Endothelial cell of umbilical vein (primary cell): ENCODE measurements around the gene VIPR2. TPM values are rescaled to one million over a fixed set of nuclear protein-coding genes. Genes with fewer than 3 reads are reported as not detected.

Source experiments
- BruUV-seq: library from RNA; stranded (reverse); fragments of 400-500 nt; replicated peaks from 2 replicates; lab custom pipeline; 2021; lab: Mats Ljungman, UMichigan
- CTCF ChIA-PET: fragments of 300-600, 350-600 bp; sonication (Branson Sonifier 250); formaldehyde crosslinking; loops from one replicate; lab custom pipeline; 2021; ENCODE audit warnings: antibody characterized with exemption, inconsistent platforms; lab: Charles Lee
- POLR2A ChIA-PET: fragments of 300-600, 350-600 bp; sonication (Branson Sonifier 250); formaldehyde crosslinking; loops from one replicate; lab custom pipeline; 2021; ENCODE audit warnings: antibody characterized with exemption, inconsistent platforms; lab: Charles Lee
- DNase-seq: peaks from one replicate; pipeline ENCODE4 v3.0.0-alpha.2; 2011; ENCODE audit warnings: low read depth, low spot score
- FAIRE-seq: peaks from 2 replicates; lab custom pipeline; 2011; peaks lifted over from hg19 to GRCh38; lab: Jason Lieb, UNC
- H2AFZ ChIP-seq: 2 replicates; pipeline ENCODE4 v1.6.0; 2012; ENCODE audit warnings: low read depth, low read length, control low read depth, inconsistent platforms
- H3K27ac ChIP-seq: 2 replicates; pipeline ENCODE4 v1.5.1; 2011; ENCODE audit warnings: low read depth, mild to moderate bottlenecking, control low read depth, low read length, moderate library complexity; ENCODE audit not compliant: insufficient read depth
- H3K27me3 ChIP-seq, 2 experiments: 2 replicates each; pipeline versions ENCODE4 v1.6.0 to v1.6.1; 2011; ENCODE audit warnings: low read length in 2 of 2, mixed read lengths in 1 of 2; ENCODE audit not compliant: control insufficient read depth in 2 of 2, insufficient read depth in 2 of 2
- H3K36me3 ChIP-seq, 2 experiments: 2 replicates in 1 of 2; 3 replicates in 1 of 2; pipeline ENCODE4 v1.5.1; 2011; ENCODE audit warnings: low read length in 2 of 2, mild to moderate bottlenecking in 1 of 2, moderate library complexity in 1 of 2; ENCODE audit not compliant: control insufficient read depth in 2 of 2, insufficient read depth in 2 of 2; ENCODE audit errors: extremely low read depth in 1 of 2
- H3K4me1 ChIP-seq: 3 replicates; pipeline ENCODE4 v1.5.1; 2011; ENCODE audit warnings: mild to moderate bottlenecking, low read length; ENCODE audit not compliant: control insufficient read depth, insufficient read depth; ENCODE audit errors: extremely low read depth
- H3K4me2 ChIP-seq: 2 replicates; pipeline ENCODE4 v1.6.1; 2011; ENCODE audit warnings: low read length, control low read depth, mixed read lengths; ENCODE audit not compliant: insufficient read depth
- H3K4me3 ChIP-seq, 3 experiments: fragments of 200-600 bp in 1 of 3; sonication (generic), shearing (Covaris generic) in 1 of 3; replicated peaks in 1 of 3; 2 replicates each; pipeline ENCODE4 v1.5.1; 2011 to 2016; ENCODE audit warnings: control low read depth in 3 of 3, low read length in 3 of 3, mild to moderate bottlenecking in 2 of 3, inconsistent platforms in 1 of 3, low read depth in 1 of 3, moderate library complexity in 1 of 3; ENCODE audit not compliant: insufficient read depth in 1 of 3
- H3K79me2 ChIP-seq: 2 replicates; pipeline ENCODE4 v1.6.0; 2012; ENCODE audit warnings: low read length, inconsistent platforms; ENCODE audit not compliant: control insufficient read depth, insufficient read depth
- H3K9ac ChIP-seq: replicated peaks from 2 replicates; pipeline ENCODE3; 2011; ENCODE audit warnings: low read length, control low read depth; ENCODE audit not compliant: insufficient read depth; ENCODE audit errors: extremely low read depth
- H3K9me1 ChIP-seq: replicated peaks from 3 replicates; pipeline ENCODE4 v1.6.0; 2011; ENCODE audit warnings: mild to moderate bottlenecking, low read length; ENCODE audit not compliant: control insufficient read depth, insufficient read depth; ENCODE audit errors: extremely low read depth
- H3K9me3 ChIP-seq: replicated peaks from 2 replicates; pipeline ENCODE4 v1.5.1; 2012; ENCODE audit warnings: low read length, inconsistent platforms; ENCODE audit not compliant: control insufficient read depth, insufficient read depth
- H4K20me1 ChIP-seq: replicated peaks from 2 replicates; pipeline ENCODE3; 2011; ENCODE audit warnings: mild to moderate bottlenecking, low read length; ENCODE audit not compliant: control insufficient read depth, insufficient read depth; ENCODE audit errors: extremely low read depth
- CTCF ChIP-seq, 2 donors: IDR thresholded peaks; 1 replicate in 1 of 2; 2 replicates in 1 of 2; pipeline ENCODE4 v1.5.1; 2011; ENCODE audit warnings: low read length in 2 of 2, mild to moderate bottlenecking in 2 of 2, moderate library complexity in 2 of 2, control low read depth in 1 of 2, inconsistent platforms in 1 of 2, low read depth in 1 of 2; ENCODE audit not compliant: insufficient read depth in 1 of 2; ENCODE audit errors: extremely low read depth in 1 of 2
- FOS ChIP-seq: IDR thresholded peaks from 2 replicates; pipeline ENCODE4 v1.6.1; 2011; ENCODE audit warnings: mild to moderate bottlenecking, low read length, moderate library complexity, borderline replicate concordance; ENCODE audit not compliant: insufficient read depth
- GATA2 ChIP-seq: IDR thresholded peaks from 2 replicates; pipeline ENCODE4 v1.7.0; 2011; ENCODE audit warnings: low read depth, mild to moderate bottlenecking, moderate library complexity, mixed read lengths, low read length; ENCODE audit not compliant: insufficient read length, insufficient read depth
- MYC ChIP-seq: IDR thresholded peaks from one replicate; pipeline ENCODE4 v1.6.1; 2011; ENCODE audit warnings: mild to moderate bottlenecking, low read depth, low read length
- POLR2AphosphoS5 ChIP-seq: IDR thresholded peaks from 2 replicates; pipeline ENCODE4 v1.6.1; 2012; ENCODE audit warnings: low read depth, mild to moderate bottlenecking, control low read depth, low read length, moderate library complexity; ENCODE audit not compliant: insufficient read depth
- dilution Hi-C: fragments of 300-500 bp; cut with MboI; formaldehyde crosslinking; loops from one replicate; pipeline ENCODE4 v1.15.0; 2019; ENCODE audit warnings: low sequenced_read_pairs; ENCODE audit not compliant: extremely low pct_ligation_motif_present
- intact Hi-C: fragments of 100-400 bp; cut with micrococcal nuclease; formaldehyde crosslinking; loops from one replicate; pipeline ENCODE4 v1.10.0; 2022
- polyA plus RNA-seq, 4 experiments: library from polyadenylated mRNA; depleted of rRNA in 3 of 4; stranded (reverse) in 3 of 4; unstranded in 1 of 4; fragments of >200 nt; gene quantifications; 2 replicates each; pipeline versions ENCODE4 v1.2.1 to v1.2.3, GENCODE V29; 2011 to 2012; ENCODE audit warnings: missing spikeins in 1 of 4
- total RNA-seq: library from RNA; stranded (reverse); gene quantifications from 2 replicates; pipeline ENCODE4 v1.2.3, GENCODE V29; 2021
- TF ChIP-seq, protein P1 (sequence below): IDR thresholded peaks from 2 replicates; pipeline ENCODE4 v1.6.1; 2011; ENCODE audit not compliant: insufficient read depth, insufficient read length

VIPR2 gene
- total and polyA plus RNA-seq, 2 donors (not counting 3 experiments of a cell fraction or from before 2014, with no cell fraction given) = not detected

DNA sequence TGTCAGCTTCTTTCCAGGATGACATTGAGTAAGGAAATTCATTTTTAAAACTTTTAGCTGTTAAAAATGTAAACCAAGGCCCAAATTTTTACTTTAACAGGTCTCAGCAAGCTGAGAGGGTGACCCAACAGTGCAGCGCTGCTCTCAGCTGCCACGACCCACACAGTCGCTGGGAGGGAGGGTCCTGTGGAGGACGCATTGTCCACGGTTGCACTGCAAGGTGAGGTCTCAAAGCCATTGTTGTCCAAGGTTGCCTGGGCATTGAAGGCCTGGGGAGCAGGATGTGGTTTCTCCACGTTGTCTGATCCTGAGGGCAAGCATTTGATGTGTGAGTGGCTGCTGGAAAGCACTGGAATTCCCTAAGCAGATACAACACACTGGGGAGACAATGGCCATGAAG is 15.1 kb upstream of the VIPR2 start:
- Histone ChIP-seq H3K27ac (no peak overlapping the region), H3K79me2 (no peaks in the 10 kb centered on the region), H2AFZ (no peak overlapping the region), H3K4me1 (no peaks in the 10 kb centered on the region), H3K4me2 (no peak overlapping the region), H3K9ac (no peak overlapping the region), H4K20me1 (no peaks in the 10 kb centered on the region), H3K36me3 (no peaks in the 10 kb centered on the region), H3K9me3 (no peaks in the 10 kb centered on the region), H3K9me1 (no peaks in the 10 kb centered on the region), H3K27me3 (no peaks in the 10 kb centered on the region), H3K4me3 (no peak overlapping the region)
- FAIRE-seq (no peak), DNase-seq (no peak)
- BruUV-seq = no TSS peak
- ChIA-PET POLR2A (no interaction called here), CTCF (no interaction called here)
- dilution Hi-C loops (no loop called here), intact Hi-C loops (no loop called here)
- TF ChIP-seq GATA2 = no peak

DNA sequence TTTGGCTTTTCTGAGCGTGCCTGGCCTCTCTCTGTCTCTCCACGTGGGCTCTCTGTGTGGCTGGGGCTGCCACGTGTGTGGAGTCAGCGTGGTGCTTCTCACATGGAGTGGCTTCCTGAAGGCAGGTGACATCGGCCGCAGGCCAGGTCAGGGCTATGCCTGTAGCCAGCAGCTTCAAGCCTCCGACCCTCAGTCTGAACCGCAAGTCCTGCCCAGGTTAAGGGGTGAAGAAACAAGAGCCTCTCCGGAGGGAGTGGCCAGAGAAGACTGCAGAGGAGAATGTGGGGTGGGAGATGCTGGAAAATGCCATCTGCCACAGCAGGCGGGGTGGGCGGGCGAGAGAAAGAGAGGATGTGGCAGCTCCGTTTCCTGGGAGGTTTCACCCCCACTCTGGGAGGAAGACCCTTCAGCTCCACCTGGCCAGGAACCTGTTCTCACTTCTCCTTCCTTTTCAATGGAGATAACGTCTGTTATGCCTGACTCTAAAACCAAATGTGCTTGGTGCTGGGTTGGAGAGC is 14.3 kb upstream of the VIPR2 start:
- dilution Hi-C loops = no loop called here
- no peak overlapping the region for H3K4me2 ChIP-seq
- H3K36me3 ChIP-seq = no peaks in the 10 kb centered on the region
- H3K4me3 ChIP-seq = no peak overlapping the region
- CTCF ChIA-PET = no interaction called here
- H3K4me1 ChIP-seq = no peaks in the 10 kb centered on the region
- no peaks in the 10 kb centered on the region for H3K27me3 ChIP-seq
- H3K9me1 ChIP-seq = no peaks in the 10 kb centered on the region
- H4K20me1 ChIP-seq = no peaks in the 10 kb centered on the region
- H3K27ac ChIP-seq = no peak overlapping the region
- H3K9ac ChIP-seq = no peak overlapping the region
- no peaks in the 10 kb centered on the region for H3K9me3 ChIP-seq
- TF ChIP-seq POLR2AphosphoS5 (no peak), CTCF (IDR thresholded peaks at IDR 0.05; ENCODE audit: extremely low read depth in 1 of 2, insufficient read depth in 1 of 2, low read depth in 1 of 2, low read length in 2 of 2) (no peak), GATA2 (no peak), MYC (no peak), FOS (no peak)
- TF ChIP-seq, protein P1, sequence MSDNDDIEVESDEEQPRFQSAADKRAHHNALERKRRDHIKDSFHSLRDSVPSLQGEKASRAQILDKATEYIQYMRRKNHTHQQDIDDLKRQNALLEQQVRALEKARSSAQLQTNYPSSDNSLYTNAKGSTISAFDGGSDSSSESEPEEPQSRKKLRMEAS = no peak
- BruUV-seq = no TSS peak
- POLR2A ChIA-PET = no interaction called here
- DNase-seq = no peak
- intact Hi-C loops = no loop called here
- no peak overlapping the region for H2AFZ ChIP-seq
- FAIRE-seq = no peak
- no peaks in the 10 kb centered on the region for H3K79me2 ChIP-seq
